GM11168 (cell line): ENCODE results near the gene BTN3A1.
"Not testable (repeated sequence)": the region's sequence is repeated elsewhere in the genome, so short reads cannot be mapped to it uniquely, and the experiment has no call there.

ENCODE experiments used
- in situ Hi-C: fragments of 300-500 bp; cut with MboI; formaldehyde crosslinking; loops from one replicate; pipeline ENCODE4 v1.12.0; 2022; ENCODE audit warnings: low sequenced_read_pairs; ENCODE audit not compliant: unreplicated experiment

The BTN3A1 gene

GRCh38 chr6:26436018-26436417, 33.9 kb downstream of the BTN3A1 start:
- in situ Hi-C loops = no loop called here

- in situ Hi-C loops = no loop called here
Observed at GRCh38 chr6:26437550-26437949, 35.5 kb downstream of the BTN3A1 start.

- in situ Hi-C loops = no loop called here
Observed at GRCh38 chr6:26438000-26438399, 35.9 kb downstream of the BTN3A1 start.

- in situ Hi-C loops = no loop called here
Observed at GRCh38 chr6:26439151-26440125, 37.4 kb downstream of the BTN3A1 start.

GRCh38 chr6:26440977-26441358, 38.9 kb downstream of the BTN3A1 start:
- in situ Hi-C loops = no loop called here

DNA sequence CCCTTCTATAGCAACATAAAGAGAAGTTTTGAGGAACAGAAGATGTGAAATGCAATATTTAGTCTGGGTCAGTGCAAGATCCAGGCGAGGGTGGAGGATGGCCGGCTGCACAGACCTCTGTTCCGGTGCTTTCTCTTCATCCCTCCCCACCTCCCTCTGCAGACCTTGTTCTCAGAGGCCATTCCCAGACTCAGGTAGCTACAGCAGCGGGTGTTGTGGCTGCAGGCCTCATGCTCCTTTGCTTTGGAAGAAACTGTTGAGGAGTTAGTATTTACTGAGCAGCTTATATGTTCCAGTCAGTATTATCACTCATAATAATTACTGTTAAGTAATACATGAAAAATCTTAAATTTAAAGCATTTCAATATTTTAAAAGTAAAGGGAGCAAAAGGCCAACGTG, 39.9 kb downstream of the BTN3A1 start:
- in situ Hi-C loops = no loop called here

DNA sequence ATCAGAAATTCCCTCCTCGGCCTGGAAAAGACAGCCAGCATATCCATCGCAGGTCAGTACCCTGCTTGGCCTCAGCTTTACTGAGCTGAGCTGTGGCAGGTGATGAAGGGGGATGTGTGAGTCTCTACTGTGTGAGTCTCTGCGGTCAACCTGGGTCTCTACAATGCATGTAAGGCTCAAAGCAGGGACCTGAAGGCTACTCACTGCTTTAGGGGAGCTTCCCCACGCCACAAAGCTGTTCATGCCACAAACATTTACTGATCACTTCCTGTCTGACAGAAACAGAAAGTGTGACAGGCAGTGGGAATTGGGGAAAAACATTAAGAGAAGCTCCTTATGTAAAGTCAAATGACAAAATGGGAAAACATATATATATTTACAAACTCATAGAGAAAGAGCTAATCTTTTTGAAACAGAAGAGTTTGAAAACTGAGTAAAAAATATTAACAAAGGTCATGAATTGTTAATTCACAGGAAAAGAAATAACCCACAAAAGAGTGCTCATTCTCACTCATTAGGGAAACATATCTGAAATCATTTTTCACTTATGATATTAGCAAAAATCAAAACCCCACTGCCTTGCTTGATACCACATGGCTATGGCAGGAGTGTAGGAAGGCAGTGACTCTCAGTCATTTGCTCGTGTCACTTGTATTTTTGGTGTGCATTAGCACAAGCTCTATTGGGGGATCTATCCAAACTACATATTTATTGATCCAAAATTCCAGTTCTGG, 44.0 kb downstream of the BTN3A1 start:
- in situ Hi-C loops = no loop called here

DNA sequence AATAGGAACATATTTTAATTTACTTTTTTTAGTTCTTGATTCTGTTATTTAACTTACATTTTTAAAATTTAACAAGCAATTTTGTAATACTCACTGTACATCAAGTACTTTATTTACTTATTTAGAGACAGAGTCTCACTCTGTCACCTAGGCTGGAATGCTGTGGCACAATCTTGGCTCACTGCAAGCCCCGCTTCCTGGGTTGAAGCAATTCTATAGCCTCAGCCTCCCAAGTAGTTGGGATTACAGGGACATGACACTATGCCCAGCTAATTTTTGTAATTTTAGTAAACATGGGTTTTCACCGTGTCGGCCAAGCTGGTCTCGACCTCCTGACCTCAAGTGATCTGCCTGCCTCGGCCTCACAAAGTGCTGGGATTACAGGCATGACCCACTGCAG, 45.2 kb downstream of the BTN3A1 start:
- in situ Hi-C loops = no loop called here

- in situ Hi-C loops = no loop called here
Observed at GRCh38 chr6:26450240-26450639, 48.2 kb downstream of the BTN3A1 start.

DNA sequence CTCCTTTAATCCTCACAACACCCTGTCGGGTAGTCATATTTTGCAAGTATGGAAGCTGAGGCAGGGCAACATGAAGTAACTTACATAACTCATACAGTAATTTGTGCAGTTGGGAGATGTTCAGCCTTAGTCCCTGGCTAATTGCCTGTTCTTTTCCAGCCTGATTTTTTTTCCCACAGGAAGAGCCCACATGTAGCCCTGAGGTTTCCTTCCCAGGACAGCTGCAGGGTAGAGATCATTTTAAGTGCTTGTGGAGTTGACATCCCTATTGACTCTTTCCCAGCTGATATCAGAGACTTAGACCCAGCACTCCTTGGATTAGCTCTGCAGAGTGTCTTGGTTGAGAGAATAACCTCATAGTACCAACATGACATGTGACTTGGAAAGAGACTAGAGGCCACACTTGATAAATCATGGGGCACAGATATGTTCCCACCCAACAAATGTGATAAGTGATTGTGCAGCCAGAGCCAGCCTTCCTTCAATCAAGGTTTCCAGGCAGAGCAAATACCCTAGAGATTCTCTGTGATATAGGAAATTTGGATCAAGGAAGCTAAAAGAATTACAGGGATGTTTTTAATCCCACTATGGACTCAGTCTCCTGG, 50.7 kb downstream of the BTN3A1 start:
- in situ Hi-C loops = no loop called here

DNA sequence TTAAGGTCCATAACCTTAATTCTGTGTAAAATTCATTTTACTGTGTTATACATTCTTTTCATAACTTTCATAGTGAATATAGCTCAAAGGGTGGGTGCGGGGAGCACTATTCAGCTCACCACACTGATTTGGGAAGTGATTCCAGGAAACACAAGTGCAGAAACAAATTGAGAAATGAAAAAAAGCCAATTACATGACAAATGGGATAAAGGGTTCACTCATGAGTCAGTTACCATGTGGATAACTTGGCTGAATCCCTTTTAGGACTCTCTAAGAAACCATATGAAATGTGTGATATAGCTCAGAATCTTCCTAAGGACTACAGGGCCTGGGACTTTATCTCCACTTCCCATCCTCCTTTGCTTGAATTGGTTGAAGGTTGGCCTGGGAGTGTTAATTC, 52.6 kb downstream of the BTN3A1 start:
- in situ Hi-C loops = no loop called here

- in situ Hi-C loops = no loop called here
Observed at GRCh38 chr6:26455357-26455970, 53.4 kb downstream of the BTN3A1 start.

DNA sequence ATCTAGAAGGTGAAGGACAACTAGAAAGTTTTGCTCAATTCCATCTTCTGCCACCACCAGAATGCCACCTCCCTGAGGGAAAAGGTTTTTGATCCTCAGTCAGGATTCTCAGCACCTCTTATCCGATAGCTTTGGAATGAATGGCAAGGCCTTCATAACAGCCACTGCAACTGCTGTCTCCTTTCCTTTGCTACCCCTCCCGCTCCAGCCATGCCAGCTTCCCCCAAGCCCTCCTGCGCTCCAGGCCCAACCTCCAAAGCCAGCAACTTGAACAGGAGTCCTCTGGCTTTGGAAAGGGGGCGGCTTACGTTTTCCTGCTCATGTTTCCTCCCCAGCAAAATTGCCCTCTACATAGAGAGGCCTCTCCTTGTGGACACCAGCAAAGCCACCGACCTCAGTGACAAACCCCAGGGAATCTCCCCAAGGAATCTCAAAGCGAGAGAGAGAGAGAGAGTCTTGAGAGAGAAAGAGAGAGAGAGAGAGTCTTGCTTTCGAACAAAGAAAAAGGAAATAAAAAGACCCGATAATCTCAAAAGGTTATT, 55.3 kb downstream of the BTN3A1 start:
- in situ Hi-C loops = no loop called here

GRCh38 chr6:26457806-26458688, 56.0 kb downstream of the BTN3A1 start, which contains the start of gene BTN2A1:
Gene BTN2A1 (plus strand): TSS chr6:26457955. CDS start chr6:26458637, 682 bp downstream.
- in situ Hi-C loops = no loop called here

- in situ Hi-C loops = no loop called here
Observed at GRCh38 chr6:26459023-26459810, 57.1 kb downstream of the BTN3A1 start.

DNA sequence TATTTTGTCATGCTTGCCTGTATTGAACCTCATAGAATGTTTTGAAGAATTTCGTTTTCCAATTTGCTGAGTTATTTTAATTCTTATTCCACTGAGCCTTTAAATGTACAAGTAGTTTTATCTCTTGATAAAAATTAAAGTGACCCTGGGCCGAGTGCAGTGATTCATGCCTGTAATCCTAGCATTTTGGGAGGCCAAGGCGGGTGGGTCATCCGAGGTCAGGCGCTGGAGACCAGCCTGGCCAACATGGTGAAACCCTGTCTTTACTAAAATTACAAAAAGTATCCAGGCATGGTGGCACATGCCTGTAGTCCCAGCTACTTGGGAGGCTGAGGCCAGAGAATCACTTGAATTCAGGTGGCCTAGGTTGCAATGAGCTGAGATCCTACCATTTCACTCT, 59.3 kb downstream of the BTN3A1 start:
- in situ Hi-C loops = not testable (repeated sequence)

DNA sequence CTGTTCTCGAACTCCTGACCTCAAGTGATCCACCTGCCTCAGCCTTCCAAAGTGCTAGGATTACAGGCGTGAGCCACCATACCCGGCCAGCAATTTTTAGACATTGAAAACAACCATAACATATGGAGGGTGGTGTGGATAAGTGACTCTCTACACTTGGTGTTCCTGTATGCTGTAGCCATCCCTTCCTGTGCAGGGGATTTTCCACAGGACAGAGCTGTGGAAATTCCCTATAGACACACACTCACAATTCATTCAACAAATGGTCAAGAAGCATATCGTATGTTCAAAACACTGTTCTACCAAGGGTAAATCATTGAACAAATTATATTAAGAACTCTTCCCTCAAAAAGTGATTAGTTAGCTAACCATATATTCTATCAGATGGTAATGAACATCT, 61.9 kb downstream of the BTN3A1 start:
- in situ Hi-C loops = no loop called here

DNA sequence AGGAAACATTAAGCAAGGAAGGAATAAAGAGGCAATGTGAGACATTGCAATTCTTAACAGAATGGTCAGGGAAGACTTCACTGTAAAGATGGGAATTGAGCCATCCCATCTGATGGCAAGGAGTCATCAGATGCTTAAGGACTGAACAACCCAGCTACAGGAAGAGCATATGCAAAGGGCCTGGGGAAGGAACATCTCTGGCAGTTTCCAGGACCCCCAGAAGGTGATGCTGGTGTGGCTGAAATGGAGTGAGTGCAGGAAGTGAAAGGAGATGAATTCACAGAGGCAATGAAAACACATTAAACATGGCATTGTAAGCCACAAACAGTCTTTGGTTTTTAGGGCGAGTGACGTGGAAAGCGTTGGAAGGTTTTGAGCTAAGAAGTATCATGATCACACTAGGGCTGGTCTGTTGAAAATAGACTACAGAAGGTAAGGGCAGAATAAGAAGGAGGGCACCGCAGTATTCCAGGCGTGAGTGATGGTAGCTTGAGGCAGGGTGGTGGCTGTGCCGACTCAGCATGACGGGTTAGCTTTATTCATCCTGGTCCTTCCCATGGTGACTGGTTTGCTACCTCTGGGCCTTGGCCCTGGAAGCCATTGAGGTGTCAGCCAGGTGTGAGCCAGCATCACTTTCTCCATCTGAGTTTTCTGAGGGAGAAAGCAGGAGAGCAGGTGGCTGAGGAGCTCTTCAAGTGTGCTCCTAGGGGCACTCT, 62.5 kb downstream of the BTN3A1 start:
- in situ Hi-C loops = no loop called here
